HG03045 (cell line): ENCODE results near the gene EVX2.

Source experiments
- ATAC-seq: cut with Tn5 transposase; IDR thresholded peaks from one replicate; pipeline ENCODE4 v1.9.1; 2021; ENCODE audit warnings: mild to moderate bottlenecking, moderate library complexity; ENCODE audit not compliant: unreplicated experiment

Gene EVX2

GRCh38 chr2:176107731-176108181, 24.0 kb upstream of the EVX2 start:
- ATAC-seq, result no peak

GRCh38 chr2:176106581-176107539, 23.1 kb upstream of the EVX2 start, which contains the start of gene HOXD11:
TSS of gene HOXD11 (plus strand) at chr2:176107280. CDS start at chr2:176107356, 76 bp downstream.
- no peak for ATAC-seq

- no peak for ATAC-seq
Observed at GRCh38 chr2:176105730-176106580, 22.2 kb upstream of the EVX2 start.

GRCh38 chr2:176105078-176105729, 21.4 kb upstream of the EVX2 start:
- no peak for ATAC-seq

GRCh38 chr2:176104316-176105077, 20.7 kb upstream of the EVX2 start:
- ATAC-seq, result no peak

GRCh38 chr2:176103742-176104315, 20.1 kb upstream of the EVX2 start:
- ATAC-seq, result no peak

GRCh38 chr2:176103194-176103593, 19.4 kb upstream of the EVX2 start:
- no peak for ATAC-seq

- no peak for ATAC-seq
Observed at GRCh38 chr2:176102309-176102866, 18.6 kb upstream of the EVX2 start.

- ATAC-seq, result no peak
Observed at GRCh38 chr2:176101842-176102241, 18.1 kb upstream of the EVX2 start.

- ATAC-seq, result no peak
Observed at GRCh38 chr2:176101216-176101830, 17.6 kb upstream of the EVX2 start.

- no peak for ATAC-seq
Observed at GRCh38 chr2:176100547-176101140, 16.9 kb upstream of the EVX2 start.

GRCh38 chr2:176099728-176100546, 16.2 kb upstream of the EVX2 start, which contains the start of gene HOXD12:
TSS of gene HOXD12 (plus strand) at chr2:176099795. CDS start at chr2:176099802, 7 bp downstream.
- ATAC-seq, result no peak

- no peak for ATAC-seq
Observed at GRCh38 chr2:176099159-176099727, 15.5 kb upstream of the EVX2 start.

GRCh38 chr2:176098366-176099158, 14.8 kb upstream of the EVX2 start:
- ATAC-seq, result no peak

GRCh38 chr2:176097820-176098365, 14.1 kb upstream of the EVX2 start:
- ATAC-seq, result no peak
